ENCODE measurements around the gene ARHGEF11.

The ARHGEF11 gene

DNA sequence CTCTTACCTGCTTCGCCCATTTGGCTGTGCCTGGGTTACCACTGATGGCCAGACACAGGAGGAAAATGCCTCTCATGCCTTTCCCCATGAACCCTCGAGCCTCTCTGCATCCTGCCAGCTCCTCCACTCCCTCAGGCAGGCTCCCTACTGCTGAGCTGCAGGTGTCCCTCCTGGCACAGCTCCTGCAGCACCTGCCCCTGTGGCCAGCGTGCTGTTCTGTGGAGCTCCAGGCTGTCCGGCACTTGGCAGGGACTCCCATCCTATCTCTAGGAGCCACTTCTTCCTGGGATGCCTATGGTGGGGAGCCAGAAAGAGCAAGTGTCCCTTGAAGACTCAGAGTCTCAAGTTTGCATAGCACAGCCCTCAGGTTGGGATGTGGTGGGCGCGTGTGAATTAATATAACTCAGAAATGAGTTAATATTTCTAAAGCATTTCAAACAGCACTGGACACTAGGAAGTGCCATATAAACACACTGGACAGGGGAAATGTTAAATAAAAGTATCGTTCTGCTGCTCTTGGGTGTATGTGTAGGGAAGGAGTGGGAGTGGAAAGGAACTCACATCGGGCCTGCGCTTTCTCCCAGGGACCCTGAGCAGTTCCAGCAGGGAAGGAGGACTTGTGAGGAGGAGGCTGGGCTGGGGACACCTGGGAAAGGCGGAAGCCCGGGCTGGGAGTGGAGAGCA lies 122.4 kb downstream of the ARHGEF11 start:
- CTCF ChIA-PET: interaction anchor here (0.6 kb wide), 2 partner anchors 13 to 167 kb away, joined by 3 to 4 read pairs; no protein-coding TSS in a partner anchor
- POLR2A ChIA-PET (ENCODE audit: low non-redundant PET): no interaction called here
- no peak for DNase-seq (ENCODE audit: low spot score)
- TF ChIP-seq, protein P1, sequence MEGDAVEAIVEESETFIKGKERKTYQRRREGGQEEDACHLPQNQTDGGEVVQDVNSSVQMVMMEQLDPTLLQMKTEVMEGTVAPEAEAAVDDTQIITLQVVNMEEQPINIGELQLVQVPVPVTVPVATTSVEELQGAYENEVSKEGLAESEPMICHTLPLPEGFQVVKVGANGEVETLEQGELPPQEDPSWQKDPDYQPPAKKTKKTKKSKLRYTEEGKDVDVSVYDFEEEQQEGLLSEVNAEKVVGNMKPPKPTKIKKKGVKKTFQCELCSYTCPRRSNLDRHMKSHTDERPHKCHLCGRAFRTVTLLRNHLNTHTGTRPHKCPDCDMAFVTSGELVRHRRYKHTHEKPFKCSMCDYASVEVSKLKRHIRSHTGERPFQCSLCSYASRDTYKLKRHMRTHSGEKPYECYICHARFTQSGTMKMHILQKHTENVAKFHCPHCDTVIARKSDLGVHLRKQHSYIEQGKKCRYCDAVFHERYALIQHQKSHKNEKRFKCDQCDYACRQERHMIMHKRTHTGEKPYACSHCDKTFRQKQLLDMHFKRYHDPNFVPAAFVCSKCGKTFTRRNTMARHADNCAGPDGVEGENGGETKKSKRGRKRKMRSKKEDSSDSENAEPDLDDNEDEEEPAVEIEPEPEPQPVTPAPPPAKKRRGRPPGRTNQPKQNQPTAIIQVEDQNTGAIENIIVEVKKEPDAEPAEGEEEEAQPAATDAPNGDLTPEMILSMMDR (conservative IDR thresholded peaks at IDR 0.05; ENCODE audit: low read depth): no peak
- no peak overlapping the region for H3K27ac ChIP-seq

DNA sequence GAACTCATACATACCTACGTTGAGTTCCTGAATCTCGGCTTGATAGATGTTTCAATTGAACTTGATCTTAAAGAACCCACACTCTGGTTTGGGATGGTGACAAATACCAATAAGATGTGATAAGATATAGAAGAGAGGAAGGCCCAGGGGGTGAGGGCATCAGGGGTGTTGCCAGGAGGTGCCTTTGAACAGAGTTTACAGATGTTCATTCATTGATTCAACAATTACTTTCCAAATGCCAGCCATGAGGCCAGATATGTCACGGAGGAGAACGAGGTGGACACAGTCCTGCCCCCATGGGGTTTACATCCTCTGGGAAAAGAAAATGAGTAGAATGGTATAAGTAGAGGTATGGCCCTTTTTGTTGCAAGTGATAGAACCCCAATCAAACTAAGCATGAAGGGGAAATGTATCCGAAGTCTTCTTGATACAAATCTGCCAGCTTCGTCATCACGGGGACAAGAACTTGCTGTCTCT lies 124.5 kb downstream of the ARHGEF11 start:
- ChIA-PET CTCF (interaction anchor here (0.6 to 1.2 kb wide), 3 partner anchors 31 to 231 kb away, joined by 3 to 4 read pairs (median 4); no protein-coding TSS in a partner anchor), POLR2A (ENCODE audit: low non-redundant PET) (no interaction called here)
- H3K27ac ChIP-seq: no peak overlapping the region
- TF ChIP-seq, protein P1 (conservative IDR thresholded peaks at IDR 0.05; ENCODE audit: low read depth): no peak
- DNase-seq (ENCODE audit: low spot score): no peak

DNA sequence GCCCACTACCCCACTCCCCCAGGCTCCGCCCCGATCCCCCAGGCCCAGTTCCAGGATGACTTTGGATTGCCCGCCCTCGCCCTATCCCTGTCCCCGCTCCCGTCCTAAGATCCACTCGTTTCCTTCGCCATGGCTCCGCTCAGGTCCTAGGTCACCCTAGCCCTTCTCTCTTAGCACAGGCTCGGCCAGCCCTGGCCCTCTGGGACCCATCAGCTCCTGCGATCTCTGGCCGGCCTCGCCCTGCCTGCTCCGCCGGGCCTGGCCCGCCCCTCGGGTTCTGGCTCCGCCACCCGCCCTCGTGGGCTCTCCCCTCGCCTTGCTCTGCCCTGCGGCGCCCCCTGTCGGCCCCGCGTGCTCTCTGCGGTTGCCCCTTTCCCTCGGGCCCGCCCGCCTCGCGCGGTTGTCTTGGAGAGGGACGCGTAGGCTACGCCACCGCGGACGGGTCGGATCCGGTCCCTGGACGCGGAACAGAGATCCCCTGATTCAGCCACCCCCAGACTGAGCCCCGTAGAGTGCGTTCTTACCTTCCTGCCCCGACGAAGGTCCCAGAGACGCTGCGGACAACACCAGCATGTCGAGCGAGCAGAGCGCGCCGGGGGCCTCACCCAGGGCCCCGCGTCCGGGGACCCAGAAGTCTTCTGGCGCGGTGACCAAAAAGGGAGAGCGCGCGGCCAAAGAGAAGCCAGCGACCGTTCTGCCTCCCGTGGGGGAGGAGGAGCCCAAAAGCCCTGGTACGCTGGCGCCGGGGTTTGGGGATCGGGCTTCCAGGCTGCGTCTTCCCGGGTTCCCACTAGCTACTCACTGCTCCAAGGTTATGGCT lies 125.1 kb downstream of the ARHGEF11 start, which contains the start of gene LRRC71:
TSS of gene LRRC71 (plus strand) at position 400 of the 820 bp plus-strand sequence. CDS start at position 572, 172 bp downstream.
- H3K27ac ChIP-seq: no peak within 1 kb of the TSS
- CTCF ChIA-PET: interaction anchor here (0.6 to 1.2 kb wide), 4 partner anchors 30 to 491 kb away, joined by 3 to 4 read pairs (median 3); no protein-coding TSS in a partner anchor
- peak; percentile 72 for DNase-seq (ENCODE audit: low spot score)
- POLR2A ChIA-PET (ENCODE audit: low non-redundant PET): no interaction called here
- TF ChIP-seq, protein P1 (conservative IDR thresholded peaks at IDR 0.05; ENCODE audit: low read depth): peak; percentile 82

DNA sequence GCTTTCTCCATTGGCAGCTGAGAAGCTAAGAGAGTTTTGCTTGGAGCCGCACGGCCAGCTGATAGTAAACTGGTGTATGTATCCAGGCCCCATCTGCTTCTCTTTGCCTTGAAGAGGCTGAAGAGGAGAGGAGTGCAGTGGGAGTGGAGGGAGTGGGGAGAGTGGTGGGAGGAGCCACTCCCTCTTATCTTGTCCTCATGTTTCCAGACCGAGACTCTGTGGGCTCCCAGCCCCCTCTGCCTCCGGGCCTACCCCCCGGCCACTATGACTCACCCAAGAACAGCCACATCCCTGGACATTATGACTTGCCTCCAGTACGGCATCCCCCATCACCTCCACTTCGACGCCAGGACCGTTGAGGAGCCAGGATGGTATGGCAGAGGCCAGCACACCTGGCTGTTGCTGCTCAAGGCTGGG lies 131.1 kb downstream of the ARHGEF11 start:
- CTCF ChIA-PET: interaction anchor here (0.6 to 1.3 kb wide), 2 partner anchors 13 to 17 kb away, joined by 3 to 6 read pairs; no protein-coding TSS in a partner anchor
- no peak for DNase-seq (ENCODE audit: low spot score)
- TF ChIP-seq, protein P1 (conservative IDR thresholded peaks at IDR 0.05; ENCODE audit: low read depth): no peak
- H3K27ac ChIP-seq: no peak overlapping the region
- POLR2A ChIA-PET (ENCODE audit: low non-redundant PET): no interaction called here

DNA sequence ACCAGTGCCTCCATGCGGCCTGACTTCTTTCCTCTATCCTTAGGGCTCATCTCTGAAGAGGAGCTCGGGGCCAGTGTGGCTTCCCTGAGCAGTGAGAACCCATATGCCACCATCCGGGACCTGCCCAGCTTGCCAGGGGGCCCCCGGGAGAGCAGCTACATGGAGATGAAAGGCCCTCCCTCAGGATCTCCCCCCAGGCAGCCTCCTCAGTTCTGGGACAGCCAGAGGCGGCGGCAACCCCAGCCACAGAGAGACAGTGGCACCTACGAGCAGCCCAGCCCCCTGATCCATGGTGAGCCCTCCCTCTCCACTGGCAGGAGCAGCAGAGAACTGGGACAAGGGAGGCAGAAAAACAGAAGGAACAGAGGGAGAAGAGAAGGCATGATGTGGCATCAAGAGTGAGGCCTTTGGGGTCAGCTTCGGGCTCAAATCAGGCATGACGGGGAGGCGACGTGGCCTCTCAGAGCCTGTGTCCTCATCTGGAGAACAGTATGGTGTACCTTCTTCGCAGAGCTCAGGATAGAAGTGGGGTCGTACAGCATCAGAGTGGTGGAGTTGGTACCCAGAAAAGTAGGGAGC lies 131.6 kb downstream of the ARHGEF11 start:
- TF ChIP-seq, protein P1 (conservative IDR thresholded peaks at IDR 0.05; ENCODE audit: low read depth): no peak
- ChIA-PET POLR2A (ENCODE audit: low non-redundant PET) (no interaction called here), CTCF (interaction anchor here (0.6 to 1.3 kb wide), 4 partner anchors 14 to 188 kb away, joined by 3 to 6 read pairs (median 4); no protein-coding TSS in a partner anchor)
- H3K27ac ChIP-seq: no peak overlapping the region
- DNase-seq (ENCODE audit: low spot score): no peak
